NCI-H82 (cell line): ENCODE measurements around the gene SLC6A3.
"Not testable (repeated sequence)": the region's sequence is repeated elsewhere in the genome, so short reads cannot be mapped to it uniquely, and the experiment has no call there.

Source experiments
- DNase-seq: peaks from one replicate; lab custom pipeline; 2025; lab: John Stamatoyannopoulos, UW

SLC6A3 gene

DNA sequence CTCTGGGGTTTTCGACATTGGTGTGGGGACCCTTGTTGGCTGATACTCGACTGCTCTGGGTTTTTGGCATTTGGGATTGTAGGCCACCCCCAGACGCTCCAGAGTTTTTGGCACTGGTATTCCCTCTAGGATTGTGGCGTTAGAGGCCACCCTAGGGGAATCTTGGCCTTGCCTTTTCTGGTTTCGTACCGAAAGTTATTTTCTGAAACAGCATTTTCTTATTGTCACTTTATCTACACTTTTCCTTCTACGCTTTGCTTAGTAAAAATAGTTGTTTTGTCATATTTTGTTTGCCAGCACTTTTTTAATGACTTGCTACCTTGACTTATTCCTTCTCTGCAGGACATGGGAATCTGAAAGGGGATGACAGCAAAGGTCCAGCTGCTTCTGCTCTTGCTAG is 75.2 kb downstream of the SLC6A3 start:
- DNase-seq: no peak

DNA sequence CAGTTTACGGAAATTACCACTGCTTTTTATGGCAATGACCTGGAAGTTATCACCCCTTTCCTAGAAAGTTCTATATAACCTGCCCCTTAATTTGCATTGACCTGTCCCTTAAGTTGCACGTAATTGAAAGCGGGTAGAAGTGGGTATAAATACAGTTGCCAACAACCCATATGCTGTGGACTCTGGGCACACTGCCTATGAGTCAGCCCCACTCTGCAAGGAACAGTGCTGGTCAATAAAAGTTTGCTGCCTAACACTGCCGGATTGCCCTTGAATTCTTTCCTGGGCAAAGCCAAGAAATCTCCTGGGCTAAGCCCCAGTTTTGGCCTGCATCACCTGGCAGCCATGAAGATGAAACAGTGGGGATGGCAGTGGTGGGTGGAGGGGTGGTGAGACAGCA is 76.5 kb downstream of the SLC6A3 start:
- DNase-seq: no peak

DNA sequence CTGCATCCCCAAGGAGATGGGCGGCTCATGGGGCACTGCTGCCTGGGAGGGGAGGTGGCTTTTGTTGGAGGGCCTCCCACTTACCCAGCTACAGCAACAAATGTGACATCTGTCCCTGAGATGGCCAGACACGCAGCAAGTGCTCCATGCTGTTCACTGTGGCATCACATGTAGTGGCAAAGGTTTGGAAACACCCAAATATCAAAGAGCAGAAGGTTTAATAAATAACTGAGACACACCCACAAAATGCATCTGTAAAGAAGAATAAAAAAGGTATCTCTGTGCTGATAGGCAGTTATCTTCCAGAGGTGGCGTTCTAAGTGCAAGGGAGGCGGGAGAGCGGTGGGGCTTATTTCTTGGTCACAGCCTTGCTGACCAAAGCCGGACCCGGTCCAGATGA is 77.0 kb downstream of the SLC6A3 start:
- no peak for DNase-seq

GRCh38 chr5:1367149-1367548 is 78.1 kb downstream of the SLC6A3 start:
- DNase-seq: no peak

DNA sequence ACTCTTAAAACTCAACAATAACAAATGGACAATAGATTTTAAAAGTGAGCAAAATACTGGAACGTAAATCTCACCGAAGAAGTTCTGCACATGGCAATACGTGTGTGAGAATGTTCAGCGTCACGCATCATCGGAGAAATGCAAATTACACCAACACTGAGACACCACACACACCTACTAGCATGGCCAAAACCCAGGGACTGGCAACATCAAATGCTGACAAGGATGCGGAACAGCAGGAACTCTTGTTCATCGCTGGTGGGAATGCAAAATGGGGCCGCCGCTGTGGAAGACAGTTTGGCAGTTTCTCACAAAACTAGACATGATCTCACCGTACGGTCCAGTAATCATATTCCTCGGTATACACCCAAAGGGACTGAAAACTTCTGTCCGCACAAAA is 78.7 kb downstream of the SLC6A3 start:
- DNase-seq: no peak

DNA sequence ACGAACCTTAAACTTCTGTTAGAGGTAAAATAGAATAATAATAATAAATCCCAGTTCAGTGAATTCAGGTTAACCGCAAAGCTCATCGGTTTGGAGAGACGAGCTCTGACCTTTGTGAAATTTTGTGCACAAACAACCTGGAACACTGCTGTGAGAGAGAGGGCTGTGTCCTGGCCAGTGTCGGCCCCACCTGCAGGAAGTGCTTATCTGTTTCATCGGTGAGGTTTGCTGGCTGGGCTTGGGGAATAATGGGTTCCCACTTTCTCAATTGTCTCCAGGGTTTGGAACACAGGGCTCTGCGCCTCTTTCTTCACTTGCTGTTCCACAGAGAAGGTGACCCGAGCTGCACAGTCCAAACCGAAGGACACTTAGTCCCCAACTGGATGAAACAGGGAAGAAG is 81.0 kb downstream of the SLC6A3 start:
- DNase-seq: no peak

- no peak for DNase-seq
These were observed 81.7 kb downstream of the SLC6A3 start for GRCh38 chr5:1363581-1363980.

GRCh38 chr5:1363160-1363559 is 82.1 kb downstream of the SLC6A3 start:
- DNase-seq: no peak

- DNase-seq: no peak
These were observed 82.8 kb downstream of the SLC6A3 start for GRCh38 chr5:1362242-1363015.

DNA sequence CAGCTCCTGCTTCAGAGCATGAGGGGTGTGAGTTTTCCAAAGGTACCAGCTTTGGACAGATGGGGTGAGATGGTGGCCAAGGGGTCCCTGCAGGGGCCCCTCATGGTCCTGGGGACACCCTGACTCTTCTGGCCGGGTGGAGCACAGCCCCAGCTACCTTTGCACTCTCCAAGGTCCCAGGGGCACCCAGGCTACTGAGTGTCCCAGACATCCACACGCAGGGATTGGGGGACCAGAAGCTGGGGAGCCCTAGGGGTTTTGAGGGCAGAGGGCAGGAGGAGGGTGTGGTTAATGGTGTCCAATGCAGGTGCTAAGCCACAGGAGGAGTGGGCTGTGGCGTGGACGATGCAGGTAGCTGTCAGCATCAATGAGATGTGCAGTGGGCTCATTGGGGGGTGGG is 84.4 kb downstream of the SLC6A3 start:
- no peak for DNase-seq

GRCh38 chr5:1360367-1360766 is 84.9 kb downstream of the SLC6A3 start:
- not testable (repeated sequence) for DNase-seq

DNA sequence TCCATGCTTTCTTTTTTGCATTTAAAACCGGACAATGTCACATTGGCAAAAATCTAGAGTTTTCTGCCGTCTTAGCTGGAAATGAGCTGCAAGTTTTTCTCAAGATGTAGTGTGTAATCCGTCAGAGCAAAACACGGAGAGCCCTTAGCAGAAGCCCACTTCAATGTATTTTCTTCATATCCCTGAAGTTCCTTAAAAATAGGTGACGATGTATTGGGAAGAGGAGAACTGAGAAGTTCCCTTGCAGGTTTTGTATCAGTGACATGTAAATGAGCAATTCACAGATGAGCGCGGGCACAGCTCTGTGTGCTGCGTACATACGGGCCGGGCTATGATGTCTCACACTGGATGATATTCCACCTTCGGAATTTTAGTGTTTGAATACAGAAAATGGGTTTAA is 85.5 kb downstream of the SLC6A3 start:
- DNase-seq: no peak

- DNase-seq: no peak
These were observed 86.1 kb downstream of the SLC6A3 start for GRCh38 chr5:1359031-1359645.

DNA sequence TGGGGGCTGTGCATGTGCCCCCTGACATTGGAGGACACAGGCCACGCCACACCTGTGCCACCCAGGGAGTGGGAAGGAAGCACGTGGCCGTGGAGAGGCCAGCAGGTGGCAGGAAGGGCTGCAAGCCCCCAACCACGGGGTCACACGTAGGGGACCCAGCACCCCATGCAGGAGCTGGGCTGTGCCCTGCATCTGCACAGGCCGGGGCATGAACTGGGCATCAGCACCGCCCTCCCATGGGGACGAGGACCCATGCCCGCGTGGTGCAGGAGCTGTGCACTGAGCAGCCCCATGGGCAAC is 86.6 kb downstream of the SLC6A3 start:
- no peak for DNase-seq

DNA sequence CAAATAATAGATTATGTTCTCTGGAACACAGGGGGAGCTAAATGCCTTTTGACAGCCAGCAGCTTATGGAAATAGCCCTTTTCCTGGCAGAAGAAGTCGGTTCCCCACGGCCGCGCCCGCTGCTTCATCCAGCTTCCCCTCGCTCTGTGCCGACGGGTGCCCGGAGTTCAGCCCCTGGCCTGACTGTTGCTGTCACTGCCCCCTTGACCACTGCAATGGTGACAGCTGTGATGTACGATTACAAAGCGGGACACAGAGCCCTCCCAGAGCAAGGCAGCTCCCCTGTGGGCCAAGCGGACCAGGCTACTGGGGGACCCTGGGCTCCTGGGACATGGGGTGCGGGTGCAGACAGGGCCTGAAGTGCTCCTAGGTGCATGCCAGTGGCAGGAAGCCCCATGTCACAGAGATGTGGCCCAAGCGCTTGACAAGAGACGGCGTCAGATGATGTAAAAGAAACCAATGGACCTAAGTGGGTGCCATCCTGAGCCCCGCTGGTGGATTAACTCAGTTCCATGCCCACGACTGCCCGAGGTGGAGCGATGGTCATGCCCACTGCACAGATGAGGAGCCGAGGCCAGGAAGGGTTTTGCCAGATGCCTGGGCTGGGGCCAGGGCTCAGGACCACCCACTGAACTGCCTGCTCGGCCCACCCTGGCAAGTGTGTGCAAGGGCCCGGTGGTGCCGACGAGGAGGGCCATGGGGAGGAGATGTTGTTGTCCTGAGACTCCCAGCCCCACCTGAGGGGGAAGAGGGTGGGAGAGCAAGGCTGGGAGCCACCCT is 87.1 kb downstream of the SLC6A3 start:
- no peak for DNase-seq

DNA sequence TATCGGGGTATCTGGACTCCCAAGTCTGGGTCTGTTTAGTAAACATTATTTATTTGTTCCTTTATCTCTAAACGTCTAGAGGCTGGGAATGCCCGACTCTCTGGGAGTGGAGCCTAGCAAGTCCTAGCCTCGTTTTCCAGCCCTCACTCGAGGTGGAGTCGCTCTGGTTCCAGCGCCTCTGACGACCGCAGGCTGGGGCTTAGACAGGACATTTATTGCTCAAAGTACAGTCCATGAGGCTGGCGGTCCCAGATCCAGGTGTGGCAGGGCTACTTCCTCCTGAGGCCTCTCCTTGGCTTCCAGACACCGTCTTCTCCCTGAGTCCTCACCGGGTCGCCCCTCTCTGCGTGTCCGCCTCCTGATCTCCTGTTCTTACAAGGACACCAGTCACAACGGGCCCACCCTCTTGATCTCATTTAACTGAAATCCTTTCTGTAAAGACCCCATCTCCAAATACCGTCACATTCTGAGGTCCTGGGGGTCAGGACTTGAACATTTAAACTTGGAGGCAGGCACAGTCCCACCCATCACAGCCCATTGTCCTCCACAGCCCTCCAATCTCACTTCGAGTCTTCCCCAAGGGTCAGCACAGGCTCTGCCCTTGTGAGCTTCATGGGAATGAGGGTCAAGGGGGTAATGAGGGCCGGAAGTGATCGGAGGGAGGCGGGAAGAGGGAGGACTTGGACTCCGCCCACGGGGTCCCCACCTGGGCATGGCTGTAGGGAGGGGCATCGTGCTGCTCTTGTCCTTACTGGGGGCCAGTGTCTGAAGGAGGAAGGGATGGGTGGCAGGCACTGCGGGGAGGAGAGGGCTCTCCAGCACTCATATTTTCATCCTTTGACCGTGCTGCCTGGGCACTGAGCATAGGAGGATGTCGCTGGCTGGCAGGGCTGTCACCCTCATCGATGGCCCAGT is 88.1 kb downstream of the SLC6A3 start:
- no peak for DNase-seq

DNA sequence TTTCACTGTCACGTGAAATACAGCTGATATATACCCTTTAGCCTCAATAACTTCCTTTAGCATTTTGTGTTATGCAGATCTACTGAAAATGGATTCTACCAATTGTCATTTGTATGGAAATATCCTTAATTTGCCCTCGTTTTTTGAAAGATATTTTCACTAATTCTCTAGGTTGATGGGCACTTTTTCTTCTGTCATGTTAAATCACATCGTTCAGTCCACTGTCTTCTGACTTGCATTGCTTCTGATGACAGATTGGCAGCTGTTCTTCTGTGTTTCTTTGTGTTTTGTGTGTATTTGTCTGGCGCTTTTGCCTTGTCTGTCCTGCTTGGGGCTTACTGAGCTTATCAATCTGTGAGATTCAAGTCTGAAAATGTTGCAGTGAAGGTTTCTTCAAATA is 90.7 kb downstream of the SLC6A3 start:
- DNase-seq: no peak

- DNase-seq: no peak
These were observed 92.7 kb downstream of the SLC6A3 start for GRCh38 chr5:1352231-1353219.

DNA sequence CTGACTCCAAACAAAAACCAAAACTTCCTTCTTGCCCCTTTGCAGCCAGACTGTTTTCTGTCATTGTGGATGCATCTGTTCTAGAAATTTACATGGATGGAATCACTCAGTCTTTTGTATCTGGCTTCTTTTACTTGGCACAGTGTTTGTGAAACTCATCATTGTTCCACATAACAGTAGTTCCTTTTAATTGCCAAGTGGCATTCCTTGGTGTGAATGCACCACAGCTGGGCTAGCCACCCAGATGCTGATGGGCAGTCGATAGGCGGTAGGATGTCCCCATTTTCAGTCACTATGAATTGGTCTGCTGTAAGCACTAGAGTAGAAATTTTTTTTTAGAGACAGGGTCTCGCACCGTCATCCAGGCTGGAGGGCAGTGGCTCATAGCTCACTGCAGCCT is 94.1 kb downstream of the SLC6A3 start:
- no peak for DNase-seq

- peak; percentile 45 for DNase-seq
These were observed 96.0 kb downstream of the SLC6A3 start for GRCh38 chr5:1349246-1349645.

DNA sequence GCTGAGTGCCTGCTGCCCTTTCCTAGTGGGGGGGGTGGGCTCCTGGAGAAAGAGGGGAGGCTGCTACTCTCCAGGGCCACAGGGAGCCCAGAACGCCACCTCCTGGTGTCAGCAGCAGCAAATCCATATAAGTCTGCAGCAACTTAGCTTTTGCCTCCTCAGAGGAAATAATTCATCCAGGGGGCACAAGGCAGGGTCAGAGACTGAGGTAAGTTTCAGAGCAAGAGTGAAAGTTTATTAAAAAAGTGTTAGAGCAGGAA is 96.3 kb downstream of the SLC6A3 start:
- DNase-seq: no peak
